ENCODE results near the gene NPR3.

NPR3 gene

DNA sequence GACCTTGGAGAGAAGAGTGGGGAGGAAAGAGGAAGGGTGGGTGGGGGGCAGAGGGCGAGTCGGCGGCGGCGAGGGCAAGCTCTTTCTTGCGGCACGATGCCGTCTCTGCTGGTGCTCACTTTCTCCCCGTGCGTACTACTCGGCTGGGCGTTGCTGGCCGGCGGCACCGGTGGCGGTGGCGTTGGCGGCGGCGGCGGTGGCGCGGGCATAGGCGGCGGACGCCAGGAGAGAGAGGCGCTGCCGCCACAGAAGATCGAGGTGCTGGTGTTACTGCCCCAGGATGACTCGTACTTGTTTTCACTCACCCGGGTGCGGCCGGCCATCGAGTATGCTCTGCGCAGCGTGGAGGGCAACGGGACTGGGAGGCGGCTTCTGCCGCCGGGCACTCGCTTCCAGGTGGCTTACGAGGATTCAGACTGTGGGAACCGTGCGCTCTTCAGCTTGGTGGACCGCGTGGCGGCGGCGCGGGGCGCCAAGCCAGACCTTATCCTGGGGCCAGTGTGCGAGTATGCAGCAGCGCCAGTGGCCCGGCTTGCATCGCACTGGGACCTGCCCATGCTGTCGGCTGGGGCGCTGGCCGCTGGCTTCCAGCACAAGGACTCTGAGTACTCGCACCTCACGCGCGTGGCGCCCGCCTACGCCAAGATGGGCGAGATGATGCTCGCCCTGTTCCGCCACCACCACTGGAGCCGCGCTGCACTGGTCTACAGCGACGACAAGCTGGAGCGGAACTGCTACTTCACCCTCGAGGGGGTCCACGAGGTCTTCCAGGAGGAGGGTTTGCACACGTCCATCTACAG is 760 bp downstream of the NPR3 start:
- H3K27ac ChIP-seq (ENCODE audit: low read length) = no peak overlapping the region
- no peak for DNase-seq (ENCODE audit: low read depth, low spot score)
- no CpG with 5 or more reads among the region's 76 CpGs for WGBS (ENCODE audit: insufficient coverage, insufficient read length)
- H3K4me3 ChIP-seq (ENCODE audit: low read length) = peak overlapping the region; percentile 0; the same call in 1 of the 2 replicates
- no peaks in the 10 kb centered on the region for H3K9me3 ChIP-seq (ENCODE audit: control insufficient read depth, insufficient read depth, low read length)
- H3K4me1 ChIP-seq (ENCODE audit: control insufficient read depth, insufficient read depth, low read length) = peaks cover 7% of the 10 kb centered on the region
- H3K27me3 ChIP-seq (ENCODE audit: control insufficient read depth, insufficient read depth, low read length) = peaks cover 58% of the 10 kb centered on the region
- H3K36me3 ChIP-seq (ENCODE audit: control insufficient read depth, insufficient read depth, low read length) = no peaks in the 10 kb centered on the region

GRCh38 chr5:32712481-32713360 is 1.6 kb downstream of the NPR3 start:
- no peak overlapping the region for H3K27ac ChIP-seq (ENCODE audit: low read length)
- H3K4me3 ChIP-seq (ENCODE audit: low read length) = peak overlapping the region; percentile 7; the same call in 1 of the 2 replicates
- H3K27me3 ChIP-seq (ENCODE audit: control insufficient read depth, insufficient read depth, low read length) = peaks cover 58% of the 10 kb centered on the region

GRCh38 chr5:32713361-32713769 is 2.2 kb downstream of the NPR3 start:
- Histone ChIP-seq H3K27me3 (ENCODE audit: control insufficient read depth, insufficient read depth, low read length) (peaks cover 58% of the 10 kb centered on the region), H3K36me3 (ENCODE audit: control insufficient read depth, insufficient read depth, low read length) (no peaks in the 10 kb centered on the region), H3K9me3 (ENCODE audit: control insufficient read depth, insufficient read depth, low read length) (no peaks in the 10 kb centered on the region), H3K27ac (ENCODE audit: low read length) (no peak overlapping the region), H3K4me1 (ENCODE audit: control insufficient read depth, insufficient read depth, low read length) (peaks cover 7% of the 10 kb centered on the region), H3K4me3 (ENCODE audit: low read length) (peak overlapping the region; percentile 19; the same call in 1 of the 2 replicates)
- DNase-seq (ENCODE audit: low read depth, low spot score) = no peak
- WGBS (ENCODE audit: insufficient coverage, insufficient read length) = no CpG with 5 or more reads among the region's 30 CpGs

More at GRCh38 chr5:32712481-32713360, 1.6 kb downstream of the NPR3 start:
- no peaks in the 10 kb centered on the region for H3K9me3 ChIP-seq (ENCODE audit: control insufficient read depth, insufficient read depth, low read length)
- peaks cover 7% of the 10 kb centered on the region for H3K4me1 ChIP-seq (ENCODE audit: control insufficient read depth, insufficient read depth, low read length)
- WGBS (ENCODE audit: insufficient coverage, insufficient read length) = no CpG with 5 or more reads among the region's 56 CpGs
- DNase-seq (ENCODE audit: low read depth, low spot score) = no peak
- no peaks in the 10 kb centered on the region for H3K36me3 ChIP-seq (ENCODE audit: control insufficient read depth, insufficient read depth, low read length)

GRCh38 chr5:32713770-32714381 is 2.8 kb downstream of the NPR3 start:
- H3K27ac ChIP-seq (ENCODE audit: low read length) = no peak overlapping the region

DNA sequence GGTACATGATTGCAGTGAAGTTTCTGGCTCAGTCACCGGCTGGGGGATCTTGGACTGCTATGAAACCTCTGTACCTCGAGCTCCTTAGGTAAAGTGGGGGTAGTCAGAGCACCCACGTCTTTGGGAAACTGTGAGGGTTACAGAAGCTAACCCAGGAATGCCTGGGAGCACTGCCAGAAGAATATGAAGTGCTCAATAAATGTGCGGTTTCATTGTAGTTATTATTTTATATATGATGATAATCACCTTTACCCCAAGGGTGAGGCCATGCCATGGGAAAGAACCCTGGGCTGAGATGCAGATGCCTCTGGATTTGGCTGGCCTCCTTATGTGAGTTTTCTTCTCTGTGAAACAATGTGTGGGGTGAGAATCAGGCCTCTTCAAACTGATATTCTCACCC is 3.7 kb downstream of the NPR3 start:
- WGBS (ENCODE audit: insufficient coverage, insufficient read length) = no CpG with 5 or more reads among the region's 4 CpGs
- Histone ChIP-seq H3K4me3 (ENCODE audit: low read length) (no peak overlapping the region), H3K9me3 (ENCODE audit: control insufficient read depth, insufficient read depth, low read length) (no peaks in the 10 kb centered on the region), H3K27me3 (ENCODE audit: control insufficient read depth, insufficient read depth, low read length) (peaks cover 49% of the 10 kb centered on the region), H3K36me3 (ENCODE audit: control insufficient read depth, insufficient read depth, low read length) (no peaks in the 10 kb centered on the region), H3K4me1 (ENCODE audit: control insufficient read depth, insufficient read depth, low read length) (peaks cover 7% of the 10 kb centered on the region), H3K27ac (ENCODE audit: low read length) (no peak overlapping the region)
- DNase-seq (ENCODE audit: low read depth, low spot score) = no peak

More at GRCh38 chr5:32713770-32714381, 2.8 kb downstream of the NPR3 start:
- Histone ChIP-seq H3K36me3 (ENCODE audit: control insufficient read depth, insufficient read depth, low read length) (no peaks in the 10 kb centered on the region), H3K4me3 (ENCODE audit: low read length) (peak overlapping the region; percentile 19; the same call in 1 of the 2 replicates), H3K4me1 (ENCODE audit: control insufficient read depth, insufficient read depth, low read length) (peaks cover 7% of the 10 kb centered on the region), H3K27me3 (ENCODE audit: control insufficient read depth, insufficient read depth, low read length) (peaks cover 56% of the 10 kb centered on the region), H3K9me3 (ENCODE audit: control insufficient read depth, insufficient read depth, low read length) (no peaks in the 10 kb centered on the region)
- no peak for DNase-seq (ENCODE audit: low read depth, low spot score)
- WGBS (ENCODE audit: insufficient coverage, insufficient read length) = no CpG with 5 or more reads among the region's 37 CpGs

GRCh38 chr5:32720300-32720699 is 9.2 kb downstream of the NPR3 start:
- WGBS (ENCODE audit: insufficient coverage, insufficient read length) = no CpG with 5 or more reads among the region's 2 CpGs
- H3K36me3 ChIP-seq (ENCODE audit: control insufficient read depth, insufficient read depth, low read length) = no peaks in the 10 kb centered on the region
- H3K4me1 ChIP-seq (ENCODE audit: control insufficient read depth, insufficient read depth, low read length) = no peaks in the 10 kb centered on the region
- no peak for DNase-seq (ENCODE audit: low read depth, low spot score)
- no peak overlapping the region for H3K27ac ChIP-seq (ENCODE audit: low read length)
- H3K27me3 ChIP-seq (ENCODE audit: control insufficient read depth, insufficient read depth, low read length) = no peaks in the 10 kb centered on the region
- no peaks in the 10 kb centered on the region for H3K9me3 ChIP-seq (ENCODE audit: control insufficient read depth, insufficient read depth, low read length)
- no peak overlapping the region for H3K4me3 ChIP-seq (ENCODE audit: low read length)

- Histone ChIP-seq H3K27ac (ENCODE audit: low read length) (no peak overlapping the region), H3K4me3 (ENCODE audit: low read length) (no peak overlapping the region), H3K27me3 (ENCODE audit: control insufficient read depth, insufficient read depth, low read length) (no peaks in the 10 kb centered on the region), H3K36me3 (ENCODE audit: control insufficient read depth, insufficient read depth, low read length) (no peaks in the 10 kb centered on the region), H3K9me3 (ENCODE audit: control insufficient read depth, insufficient read depth, low read length) (no peaks in the 10 kb centered on the region), H3K4me1 (ENCODE audit: control insufficient read depth, insufficient read depth, low read length) (no peaks in the 10 kb centered on the region)
- DNase-seq (ENCODE audit: low read depth, low spot score) = no peak
Observed at GRCh38 chr5:32721626-32722025, 10.5 kb downstream of the NPR3 start.

DNA sequence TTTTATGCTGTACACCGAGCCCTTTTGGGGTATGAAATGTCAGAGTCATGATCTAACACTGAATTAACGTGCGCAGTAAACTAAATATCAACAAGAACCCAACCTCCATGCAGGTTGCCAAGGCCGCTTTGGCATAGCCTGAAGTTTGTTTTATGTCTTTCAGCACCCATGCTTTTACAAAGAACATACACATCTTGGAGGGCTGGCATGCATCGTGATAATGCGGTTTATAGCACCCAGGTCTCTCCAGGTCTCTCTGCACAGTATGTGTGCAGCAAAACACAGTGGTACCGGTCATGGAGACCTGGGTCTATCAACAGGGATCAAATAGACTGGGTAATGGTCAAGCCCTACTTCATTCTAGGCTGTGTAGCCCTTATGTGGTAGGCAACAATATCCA is 11.8 kb downstream of the NPR3 start:
- Histone ChIP-seq H3K4me3 (ENCODE audit: low read length) (no peak overlapping the region), H3K36me3 (ENCODE audit: control insufficient read depth, insufficient read depth, low read length) (no peaks in the 10 kb centered on the region), H3K27ac (ENCODE audit: low read length) (no peak overlapping the region), H3K27me3 (ENCODE audit: control insufficient read depth, insufficient read depth, low read length) (no peaks in the 10 kb centered on the region), H3K4me1 (ENCODE audit: control insufficient read depth, insufficient read depth, low read length) (no peaks in the 10 kb centered on the region), H3K9me3 (ENCODE audit: control insufficient read depth, insufficient read depth, low read length) (no peaks in the 10 kb centered on the region)
- DNase-seq (ENCODE audit: low read depth, low spot score) = no peak
- no CpG with 5 or more reads among the region's 7 CpGs for WGBS (ENCODE audit: insufficient coverage, insufficient read length)

- no peaks in the 10 kb centered on the region for H3K27me3 ChIP-seq (ENCODE audit: control insufficient read depth, insufficient read depth, low read length)
Observed at GRCh38 chr5:32724526-32724925, 13.4 kb downstream of the NPR3 start.

GRCh38 chr5:32726086-32726557 is 15.0 kb downstream of the NPR3 start:
- WGBS (ENCODE audit: insufficient coverage, insufficient read length) = no CpG with 5 or more reads among the region's 3 CpGs
- Histone ChIP-seq H3K27ac (ENCODE audit: low read length) (no peak overlapping the region), H3K4me1 (ENCODE audit: control insufficient read depth, insufficient read depth, low read length) (no peaks in the 10 kb centered on the region), H3K4me3 (ENCODE audit: low read length) (no peak overlapping the region), H3K36me3 (ENCODE audit: control insufficient read depth, insufficient read depth, low read length) (no peaks in the 10 kb centered on the region), H3K27me3 (ENCODE audit: control insufficient read depth, insufficient read depth, low read length) (no peaks in the 10 kb centered on the region), H3K9me3 (ENCODE audit: control insufficient read depth, insufficient read depth, low read length) (no peaks in the 10 kb centered on the region)
- no peak for DNase-seq (ENCODE audit: low read depth, low spot score)

More at GRCh38 chr5:32724526-32724925, 13.4 kb downstream of the NPR3 start:
- DNase-seq (ENCODE audit: low read depth, low spot score) = no peak
- Histone ChIP-seq H3K27ac (ENCODE audit: low read length) (no peak overlapping the region), H3K36me3 (ENCODE audit: control insufficient read depth, insufficient read depth, low read length) (no peaks in the 10 kb centered on the region), H3K9me3 (ENCODE audit: control insufficient read depth, insufficient read depth, low read length) (no peaks in the 10 kb centered on the region), H3K4me3 (ENCODE audit: low read length) (no peak overlapping the region), H3K4me1 (ENCODE audit: control insufficient read depth, insufficient read depth, low read length) (no peaks in the 10 kb centered on the region)
- WGBS (ENCODE audit: insufficient coverage, insufficient read length) = no CpG with 5 or more reads among the region's 7 CpGs
